GM21526 (cell line): Measurements from ENCODE around the gene PRKAG1.
"Not testable (repeated sequence)": the region's sequence is repeated elsewhere in the genome, so short reads cannot be mapped to it uniquely, and the experiment has no call there.

Source experiments
- ATAC-seq: cut with Tn5 transposase; IDR thresholded peaks from one replicate; pipeline ENCODE4 v1.9.1; 2021; ENCODE audit warnings: moderate library complexity; ENCODE audit not compliant: unreplicated experiment, low FRiP score

Gene PRKAG1

DNA sequence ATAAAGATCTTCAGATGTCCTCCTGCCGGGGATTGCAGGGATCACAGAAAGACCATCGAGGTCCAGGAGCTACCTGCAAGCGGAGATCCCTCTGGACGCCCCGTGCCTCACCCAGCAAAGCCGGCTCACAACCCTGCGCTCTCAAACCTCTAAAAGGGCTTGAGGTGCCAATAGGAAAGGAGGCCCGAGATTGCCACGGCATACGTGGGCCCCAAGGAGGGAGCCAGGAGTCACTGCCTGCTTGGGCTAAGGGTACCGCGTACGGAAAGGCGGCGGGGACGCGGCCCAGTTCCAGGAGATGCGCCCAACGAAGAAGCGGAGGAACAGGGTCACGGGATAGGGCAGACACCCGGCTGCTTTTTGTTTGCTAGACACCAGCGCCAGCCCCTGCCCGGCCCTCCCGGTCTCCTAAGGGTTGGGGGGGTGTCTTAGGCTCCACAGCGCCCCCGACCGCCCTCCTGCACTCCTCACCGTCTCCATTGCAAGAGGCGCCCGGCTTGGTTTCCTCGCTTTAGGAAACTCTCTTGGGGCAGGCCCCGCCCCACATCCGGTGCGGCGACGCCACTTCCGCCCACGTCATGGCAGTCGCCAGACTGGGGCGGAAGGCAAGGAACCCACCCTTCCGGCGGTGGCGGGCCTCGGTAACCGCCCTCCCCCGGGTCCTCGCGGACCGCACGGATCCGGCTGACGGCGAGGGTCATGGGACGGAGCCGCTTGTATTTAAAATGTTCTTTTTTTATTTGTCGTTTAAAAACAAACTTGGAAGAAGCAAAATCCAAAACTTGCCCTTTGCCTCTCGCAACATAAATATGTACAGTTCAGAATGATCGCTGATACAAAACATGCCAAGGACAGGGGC, at the start of gene PRKAG1:
Gene PRKAG1 (minus strand): TSS at position 516 of the 859 bp plus-strand sequence. CDS start 36 bp downstream, at position 480.
- ATAC-seq = peak; percentile 90

DNA sequence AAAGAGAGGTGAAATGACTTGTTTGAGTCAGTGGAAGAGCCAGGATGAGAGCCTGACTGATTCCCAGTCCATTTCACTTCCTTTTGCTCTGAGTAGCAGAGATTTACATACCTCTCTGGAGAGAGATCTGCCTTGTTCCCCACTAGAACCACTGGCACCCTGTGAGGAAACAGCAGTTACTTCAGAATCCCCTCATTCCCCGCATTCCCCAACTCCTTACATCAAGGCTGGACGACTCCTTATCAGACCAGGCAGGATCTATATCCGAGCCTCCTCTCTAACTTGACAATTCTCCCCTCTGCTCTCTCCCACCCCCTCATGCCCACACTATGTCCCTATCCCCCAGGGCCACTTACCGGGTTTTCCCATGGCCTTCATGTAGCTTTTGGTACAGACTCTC, 47.5 kb upstream of the PRKAG1 start:
- no peak for ATAC-seq

DNA sequence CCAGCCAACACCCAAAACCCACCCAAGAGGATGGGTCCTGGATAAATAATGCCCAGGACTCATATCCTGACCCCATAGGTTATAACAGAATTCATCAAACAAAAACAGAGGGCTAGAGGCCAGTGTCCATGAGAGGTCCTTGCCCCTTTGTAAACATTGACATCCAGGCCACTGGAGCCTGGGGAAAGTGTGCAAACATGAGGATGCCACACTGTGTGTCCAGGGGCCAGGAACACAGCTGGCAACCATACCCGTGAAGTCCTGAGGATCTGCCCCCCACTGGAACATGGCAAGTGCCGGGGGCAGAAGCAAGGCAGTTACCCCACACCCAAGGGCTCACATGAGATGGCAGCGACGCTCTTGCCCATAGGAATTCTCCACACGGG, 46.2 kb upstream of the PRKAG1 start:
- no peak for ATAC-seq

DNA sequence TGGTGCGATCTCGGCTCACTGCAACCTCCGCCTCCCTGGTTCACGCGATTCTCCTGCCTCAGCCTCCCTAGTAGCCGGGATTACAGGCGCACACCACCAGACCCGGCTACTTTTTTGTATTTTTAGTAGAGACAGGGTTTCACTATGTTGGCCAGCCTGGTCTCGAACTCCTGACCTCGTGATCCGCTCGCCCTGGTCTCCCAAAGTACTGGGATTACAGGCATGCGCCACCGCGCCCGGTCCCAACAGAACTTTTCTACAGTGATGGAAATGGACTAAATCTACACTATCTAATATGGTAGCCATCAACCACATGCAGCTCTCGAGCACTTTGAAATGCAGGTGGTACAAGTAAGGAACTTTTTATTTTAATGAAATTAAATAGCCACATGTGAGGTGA, 43.3 kb upstream of the PRKAG1 start:
- not testable (repeated sequence) for ATAC-seq

DNA sequence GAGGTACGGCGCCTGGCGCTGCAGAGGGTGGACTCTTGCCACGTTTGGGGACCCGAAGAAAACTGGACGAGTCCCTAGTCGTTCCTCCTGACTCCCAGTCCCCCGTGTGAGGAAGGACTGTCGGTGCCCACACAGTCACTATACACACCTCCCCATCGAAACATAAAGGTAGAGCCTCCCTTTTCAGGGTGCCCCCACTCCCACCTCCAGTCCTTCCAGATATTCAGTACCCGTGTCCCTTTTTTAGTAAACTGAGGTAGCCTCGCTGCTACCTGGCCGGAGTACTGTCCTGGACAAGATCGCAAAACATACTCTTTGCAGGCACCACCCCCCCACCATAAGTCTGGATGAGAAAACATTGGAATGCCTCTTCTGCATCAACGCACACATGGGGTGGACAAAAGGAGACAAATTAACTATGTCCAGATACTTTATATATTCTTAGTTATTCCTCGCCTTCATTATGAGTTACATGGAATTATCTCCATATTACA, 42.6 kb upstream of the PRKAG1 start:
- no peak for ATAC-seq

DNA sequence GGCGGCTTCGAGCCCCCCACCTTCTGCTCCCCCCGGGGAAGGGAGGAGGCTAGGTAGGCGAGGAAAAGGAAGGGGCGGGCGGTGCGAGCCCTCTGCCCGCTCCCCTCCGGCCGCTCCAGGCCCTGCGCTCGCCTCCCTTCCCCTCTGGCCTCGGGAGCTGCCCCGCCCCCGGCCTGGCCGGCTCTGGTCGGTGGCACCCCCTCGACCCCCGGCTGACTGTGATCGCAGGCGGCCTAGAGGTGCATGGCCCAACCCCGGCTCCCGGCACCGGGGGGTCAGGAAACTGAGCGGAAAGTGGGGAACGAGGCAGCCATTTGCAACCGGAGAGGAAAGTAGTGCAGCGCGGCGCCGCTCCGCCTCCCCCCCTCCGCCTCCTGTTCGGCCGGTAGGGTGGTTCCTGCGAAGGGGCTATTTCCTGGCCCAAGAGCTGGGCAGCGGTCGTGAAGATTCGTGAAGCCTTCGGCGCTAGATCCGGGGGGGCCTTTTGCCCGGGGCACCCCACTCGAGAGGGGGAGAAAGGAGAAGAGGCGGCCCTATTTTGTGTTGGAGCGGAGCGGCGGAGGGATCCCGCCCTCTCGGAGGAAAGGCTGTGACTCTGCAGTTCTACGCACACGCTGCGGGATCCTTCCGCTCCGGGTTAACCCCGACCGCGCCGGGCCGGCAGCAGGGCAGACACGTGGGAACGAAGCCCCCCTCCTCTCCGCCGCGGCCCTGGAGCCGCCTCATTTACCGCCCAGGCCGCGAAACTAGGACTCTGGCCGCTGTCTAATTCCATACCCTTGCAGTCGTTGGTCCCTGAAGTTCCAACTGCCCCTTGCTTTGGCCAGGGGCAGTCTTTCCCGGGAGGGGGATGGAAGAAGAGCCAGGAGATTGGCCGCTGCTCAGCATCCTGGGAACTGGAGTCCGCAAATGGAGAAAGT, 41.9 kb upstream of the PRKAG1 start, which contains the start of gene KMT2D:
Gene KMT2D (minus strand): TSS at position 558 of the 920 bp plus-strand sequence. CDS start 5,470 bp downstream, outside the sequence.
- ATAC-seq = peak; percentile 41

DNA sequence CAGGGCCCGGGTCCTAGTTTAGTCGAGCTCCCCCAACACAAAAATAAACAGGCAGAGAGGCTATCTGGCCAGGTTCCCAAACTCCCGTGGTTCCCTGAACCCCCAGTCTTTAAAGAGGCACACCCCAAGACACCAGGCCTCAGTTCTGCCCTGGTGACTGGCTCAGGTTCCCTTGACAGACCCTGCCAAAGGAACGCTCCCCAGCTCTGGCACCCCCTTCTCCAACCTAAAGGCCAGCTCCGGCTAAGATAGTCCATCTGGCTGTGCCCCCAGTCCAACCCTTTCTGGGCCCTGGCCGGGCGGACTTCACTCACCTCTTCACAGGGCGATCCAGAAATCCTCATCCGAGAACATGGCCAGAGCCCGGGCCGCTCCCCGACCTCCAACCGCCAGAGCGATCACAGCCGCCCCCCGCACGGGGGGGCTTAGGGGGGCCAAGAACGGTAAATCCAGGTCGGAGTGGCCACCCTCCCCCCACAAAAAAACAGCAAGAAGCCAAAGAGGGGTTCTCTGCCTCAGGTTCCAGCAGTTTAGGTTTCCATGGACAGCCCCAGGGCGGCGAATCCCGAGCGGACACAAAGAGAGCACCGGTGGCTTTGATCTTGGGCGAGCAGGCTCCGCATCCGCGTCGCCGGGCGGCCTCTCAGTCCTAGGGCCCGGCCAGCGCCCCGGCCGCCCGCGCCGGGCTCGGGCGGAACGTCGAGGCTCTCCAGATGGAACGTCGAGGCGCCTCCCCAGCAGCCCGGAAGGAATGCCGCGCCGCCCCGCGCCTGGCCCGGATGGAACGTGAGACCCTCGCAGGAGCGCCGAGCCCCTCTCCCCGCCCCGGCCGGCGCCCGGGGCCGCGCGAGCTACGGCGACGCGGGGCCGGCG, 41.0 kb upstream of the PRKAG1 start:
- peak; percentile 4 for ATAC-seq

DNA sequence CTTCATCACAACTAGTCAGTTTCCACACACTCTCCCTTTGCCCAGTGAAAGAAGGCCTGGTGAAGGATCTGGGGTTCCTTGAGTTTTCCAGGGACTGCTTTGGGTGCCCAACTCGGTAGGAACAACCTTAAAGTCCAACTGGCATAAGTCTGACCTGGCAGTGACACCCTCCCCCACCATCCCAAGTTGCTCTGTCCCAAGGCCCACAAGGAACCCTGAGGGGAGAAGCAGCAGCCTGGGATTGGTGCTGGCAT, 40.4 kb upstream of the PRKAG1 start:
- no peak for ATAC-seq

DNA sequence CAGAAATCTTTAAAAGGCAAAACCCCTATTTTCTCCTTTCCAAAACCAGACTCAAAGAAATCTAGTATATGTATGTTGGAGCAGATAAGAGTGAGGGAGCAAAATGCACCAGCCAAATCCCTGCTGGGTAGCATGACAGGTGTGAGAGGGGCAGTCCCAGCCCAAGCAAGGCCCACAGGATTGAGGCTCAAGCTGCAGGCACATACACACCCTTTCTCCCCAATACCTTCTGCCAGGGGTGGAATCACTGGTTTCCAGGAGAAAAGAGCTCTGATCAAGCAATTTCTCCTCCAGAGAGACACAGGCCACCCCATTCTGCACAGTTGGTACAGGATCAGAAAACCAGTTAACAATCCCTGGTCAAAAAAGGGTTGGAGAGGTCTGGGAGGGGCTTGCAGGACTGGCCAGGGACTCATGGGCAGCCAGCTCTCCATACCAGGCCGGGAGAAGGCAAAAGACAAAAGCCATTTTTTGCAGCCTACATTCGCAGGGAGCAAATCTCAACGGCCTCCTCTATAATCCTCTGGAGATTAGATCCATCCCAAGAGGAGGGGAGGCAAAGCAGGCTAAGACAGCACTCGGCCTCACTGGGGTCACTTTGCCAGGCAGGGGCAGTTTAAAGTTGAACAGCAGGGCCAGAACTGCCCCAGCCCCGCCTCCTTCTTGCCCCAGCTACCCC, 39.9 kb upstream of the PRKAG1 start:
- ATAC-seq = no peak

DNA sequence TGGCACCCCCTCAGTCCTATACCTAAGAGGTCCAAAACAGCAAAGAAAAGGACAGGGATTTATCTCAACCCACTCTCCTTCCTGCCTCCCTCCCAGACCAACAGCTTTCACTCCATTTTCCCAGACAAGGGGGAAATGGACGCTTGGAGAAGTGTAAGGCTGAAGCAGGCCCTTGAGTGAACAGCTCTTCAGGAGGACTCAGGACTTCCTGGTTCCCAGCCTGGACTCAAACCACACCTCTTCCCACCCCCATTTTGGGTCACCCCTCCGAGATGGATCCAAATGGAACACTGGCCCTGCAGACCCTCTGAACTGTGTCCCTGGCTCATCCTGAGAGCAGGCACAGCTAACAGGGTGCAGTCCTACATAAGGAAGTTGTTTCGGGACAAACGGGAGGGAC, 39.3 kb upstream of the PRKAG1 start:
- no peak for ATAC-seq

DNA sequence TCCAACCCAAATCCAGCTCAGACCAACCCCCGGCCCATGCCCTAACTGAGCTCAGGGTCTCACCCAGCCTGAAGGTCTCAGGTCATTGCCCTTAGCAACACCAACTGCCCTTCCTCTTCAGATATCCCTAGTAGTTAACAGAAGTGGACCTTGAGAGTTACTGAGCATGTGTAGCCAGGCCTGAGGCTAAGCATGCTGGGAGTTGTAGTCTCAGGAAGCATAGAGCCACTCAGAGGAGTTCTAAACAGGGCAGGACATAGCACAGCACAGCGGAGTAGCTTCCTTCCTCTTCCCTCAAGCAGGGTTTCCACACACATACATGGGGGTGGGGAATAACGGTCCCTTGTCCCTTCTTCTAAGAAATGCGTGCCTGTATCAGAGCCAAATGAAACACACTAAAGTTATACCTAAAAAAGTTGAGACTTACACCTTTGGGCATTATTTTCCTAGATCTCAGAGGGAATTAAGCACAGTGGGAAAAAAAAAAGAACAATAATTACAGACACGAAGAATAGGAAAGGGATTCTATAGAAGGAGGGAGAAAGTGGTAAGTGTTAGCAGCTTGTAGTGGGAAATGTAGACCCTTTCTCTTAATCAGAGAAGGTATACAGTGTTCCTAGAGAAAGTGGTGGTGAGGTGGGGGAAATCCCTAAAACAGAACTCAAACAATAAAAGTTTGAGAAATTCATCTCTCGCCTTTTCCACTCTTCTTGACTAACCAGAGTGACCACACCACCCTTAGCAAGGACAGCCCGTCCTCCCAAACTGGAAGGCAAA, 37.6 kb upstream of the PRKAG1 start:
- peak; percentile 52 for ATAC-seq

DNA sequence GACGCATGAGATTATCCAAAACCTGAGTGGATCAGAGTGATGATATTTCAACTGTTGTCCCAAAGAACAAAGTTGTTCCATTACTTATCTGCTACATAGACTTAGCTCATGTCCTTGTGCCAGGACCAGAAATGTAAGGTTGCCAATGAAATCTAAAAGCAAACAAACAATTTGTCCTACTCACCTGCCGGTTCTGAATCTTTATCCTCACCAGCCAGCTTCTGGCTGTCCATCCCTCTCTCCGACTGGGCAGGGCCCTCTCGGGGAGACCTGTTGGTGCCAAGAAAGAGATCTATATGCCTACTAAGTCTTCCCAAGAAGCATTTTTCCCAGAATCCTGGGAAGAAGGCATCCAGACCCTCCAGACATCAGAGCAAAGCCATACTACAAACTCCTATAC, 36.5 kb upstream of the PRKAG1 start:
- no peak for ATAC-seq

DNA sequence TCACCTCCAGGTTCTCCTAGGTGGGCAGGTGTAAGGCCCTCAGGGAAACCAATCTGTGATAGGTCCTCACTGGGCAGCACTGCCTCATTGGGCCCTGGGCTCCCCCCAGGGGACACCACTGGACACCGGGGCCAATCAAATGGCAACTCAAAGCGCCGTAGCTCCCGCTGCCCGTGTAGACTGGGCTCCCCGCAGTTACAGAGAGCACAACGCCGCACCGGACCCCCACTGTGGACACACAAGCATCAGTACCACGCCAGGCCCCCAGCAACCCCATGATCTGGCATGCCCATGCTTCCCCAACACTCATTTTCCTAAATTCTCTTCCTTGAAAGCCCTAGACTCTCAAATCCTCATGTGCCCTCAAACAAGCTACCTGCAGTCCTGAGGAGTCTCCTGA, 35.9 kb upstream of the PRKAG1 start:
- ATAC-seq = no peak

DNA sequence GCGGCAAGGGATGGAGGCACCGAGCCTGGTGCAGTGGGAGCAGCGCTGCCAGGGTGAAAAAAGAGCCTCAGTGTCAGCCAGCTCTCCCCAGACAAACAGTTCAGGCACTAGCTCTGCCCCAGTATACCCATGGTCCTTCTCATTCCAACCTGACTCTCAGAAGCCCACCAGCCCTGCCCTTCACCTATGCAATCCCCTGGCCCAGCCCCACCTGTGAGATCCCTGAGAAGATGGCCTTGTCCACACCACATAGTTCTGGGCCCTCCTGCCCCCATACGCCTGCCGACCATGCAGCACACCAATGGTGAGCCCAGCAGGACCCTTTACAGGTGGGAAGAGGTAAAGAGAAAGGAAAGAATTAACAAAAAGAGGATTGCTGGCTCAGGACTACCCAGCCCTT, 35.5 kb upstream of the PRKAG1 start:
- ATAC-seq = no peak

DNA sequence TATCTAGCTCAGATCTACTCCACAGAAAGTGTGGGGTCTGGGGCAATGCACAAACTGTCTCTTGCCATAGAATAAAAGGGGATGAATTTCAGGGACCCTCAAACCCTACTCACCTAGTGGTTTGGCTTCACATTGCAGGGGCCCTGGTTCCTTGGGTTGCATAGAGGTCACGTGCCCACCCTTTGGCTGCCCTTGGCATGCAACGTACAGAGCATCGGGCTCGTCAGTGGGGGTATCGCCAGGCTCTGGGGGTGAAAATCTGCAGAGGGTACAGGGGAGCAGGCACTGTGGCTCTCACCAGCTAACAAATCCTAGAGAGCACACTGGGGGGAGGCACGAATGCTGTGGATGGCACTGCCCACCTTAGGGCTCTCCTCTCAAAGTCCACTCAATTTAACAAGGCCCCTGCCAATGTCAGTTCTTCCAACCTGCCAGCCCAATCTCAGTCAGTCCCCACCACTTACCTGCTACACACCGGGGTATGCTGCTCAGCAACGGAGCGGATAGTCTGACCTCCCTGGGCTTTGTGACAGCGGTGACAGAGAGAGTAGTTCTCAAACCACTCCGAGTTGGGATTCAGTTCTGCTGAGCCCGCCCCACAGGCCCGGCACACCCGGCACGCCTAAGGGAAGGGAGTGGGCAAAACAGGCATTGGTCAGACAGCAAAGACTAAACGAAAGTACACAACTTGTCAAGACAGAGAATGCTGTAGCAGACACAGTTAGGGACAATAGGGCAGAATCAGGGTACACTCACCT, 34.1 kb upstream of the PRKAG1 start:
- no peak for ATAC-seq

DNA sequence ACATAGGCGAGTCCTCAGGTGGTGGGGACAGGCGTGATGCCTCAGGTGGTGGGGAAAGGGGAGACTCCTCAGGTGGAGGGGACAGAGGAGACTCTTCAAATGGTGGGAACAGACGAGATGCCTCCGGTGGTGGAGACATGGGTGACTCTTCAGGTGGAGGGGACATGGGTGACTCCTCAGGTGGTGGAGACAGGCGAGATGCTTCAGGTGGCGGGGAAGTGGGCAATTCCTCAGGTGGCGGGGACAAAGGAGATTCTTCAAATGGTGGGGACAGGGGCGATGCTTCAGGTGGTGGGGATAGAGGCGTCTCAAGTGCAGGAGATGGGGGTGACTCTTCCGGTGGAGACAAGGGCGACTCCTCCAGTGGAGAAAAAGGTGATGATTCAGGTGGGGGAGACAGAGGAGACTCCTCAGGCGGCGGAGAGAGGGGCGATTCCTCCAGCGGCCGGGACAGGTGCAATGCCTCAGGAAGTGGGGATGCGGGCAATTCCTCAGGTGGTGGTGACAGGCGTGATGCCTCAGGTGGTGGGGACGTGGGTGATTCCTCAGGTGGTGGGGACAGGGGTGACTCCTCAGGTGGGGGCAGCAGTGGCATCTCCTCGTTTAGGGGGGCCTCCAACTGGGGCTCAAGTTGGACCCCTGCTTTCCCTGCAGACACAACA, 33.3 kb upstream of the PRKAG1 start:
- ATAC-seq = no peak

DNA sequence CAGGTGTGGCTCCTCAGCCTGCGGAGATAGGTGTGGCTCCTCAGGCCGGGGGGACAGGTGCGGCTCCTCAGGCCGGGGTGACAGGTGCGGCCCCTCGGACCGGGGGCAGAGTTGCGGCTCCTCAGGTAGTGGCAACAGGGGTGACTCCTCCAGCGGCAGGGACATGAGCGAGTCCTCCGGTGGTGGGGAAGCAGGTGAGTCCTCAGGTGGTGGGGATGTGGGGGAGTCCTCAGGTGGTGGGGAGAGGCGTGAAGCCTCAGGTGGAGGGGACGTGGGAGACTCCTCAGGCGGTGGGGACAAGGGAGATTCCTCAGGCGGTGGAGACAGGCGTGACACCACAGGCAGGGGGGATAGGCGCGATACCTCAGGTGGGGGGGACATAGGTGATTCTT, 32.8 kb upstream of the PRKAG1 start:
- ATAC-seq = no peak
